Breast epithelium (tissue), 4 donors: ENCODE results near the gene TRAPPC3. TPM values are rescaled to one million over a fixed set of nuclear protein-coding genes. Genes with fewer than 3 reads are reported as not detected.

Source experiments
- DNase-seq, 2 donors: peaks; one replicate each; pipeline ENCODE4 v3.0.0-alpha.2; 2019; ENCODE audit warnings: low spot score in 2 of 2
- H3K27ac ChIP-seq, 2 donors: fragments of 200-600 bp; sonication (generic) in 1 of 2; one replicate each; pipeline ENCODE4 v1.5.1; 2016 to 2019; ENCODE audit warnings: mild to moderate bottlenecking in 1 of 2
- H3K27me3 ChIP-seq, 2 donors: fragments of 200-600 bp; sonication (generic) in 1 of 2; one replicate each; pipeline versions ENCODE4 v1.5.1 to v1.6.0; 2017 to 2019; ENCODE audit warnings: control low read depth in 1 of 2, mild to moderate bottlenecking in 1 of 2
- H3K36me3 ChIP-seq: fragments of 200-600 bp; one replicate; pipeline ENCODE4 v1.5.1; 2019
- H3K4me1 ChIP-seq, 2 donors: fragments of 200-600 bp; sonication (generic); one replicate each; pipeline ENCODE4 v1.5.1; 2016 to 2019; ENCODE audit warnings: control low read depth in 1 of 2
- H3K4me3 ChIP-seq, 3 donors: fragments of 200-600 bp; sonication (generic); 1 replicate in 2 of 3; 2 replicates in 1 of 3; pipeline ENCODE4 v1.5.1; 2016 to 2019; ENCODE audit warnings: mild to moderate bottlenecking in 3 of 3, moderate library complexity in 2 of 3
- H3K9me3 ChIP-seq, 2 donors: fragments of 200-600 bp; sonication (generic) in 1 of 2; one replicate each; pipeline ENCODE4 v1.5.1; 2016 to 2019; ENCODE audit warnings: control low read depth in 1 of 2
- CTCF ChIP-seq, 3 donors: fragments of 450-650 bp; IDR thresholded peaks; one replicate each; pipeline ENCODE4 v1.5.1; 2016 to 2017; ENCODE audit warnings: antibody characterized with exemption in 3 of 3, mild to moderate bottlenecking in 3 of 3, moderate library complexity in 3 of 3
- POLR2A ChIP-seq: fragments of 450-650 bp; IDR thresholded peaks from one replicate; pipeline ENCODE4 v1.6.1; 2016; ENCODE audit warnings: antibody characterized with exemption, mild to moderate bottlenecking, moderate library complexity
- POLR2AphosphoS5 ChIP-seq, 3 donors: sonication (generic); formaldehyde crosslinking; IDR thresholded peaks; one replicate each; pipeline ENCODE4 v1.6.1; 2017; ENCODE audit warnings: antibody characterized with exemption in 3 of 3
- intact Hi-C: fragments of 100-400 bp; cut with DNase I; formaldehyde crosslinking; loops from one replicate; pipeline ENCODE4 v1.15.1; 2023; ENCODE audit warnings: low total_unique reads
- total RNA-seq, 3 donors: library from RNA; depleted of rRNA; stranded (reverse); fragments of >200 nt; gene quantifications; one replicate each; pipeline ENCODE4 v1.1.0, GENCODE V29; 2016

The TRAPPC3 gene
- total RNA-seq, 3 donors from 2014 or later, result 107 to 118 (median 116) TPM

GRCh38 chr1:36182734-36183133 is 33.4 kb upstream of the TRAPPC3 start:
- H3K27me3 ChIP-seq, result no peaks in the 10 kb centered on the region
- H3K36me3 ChIP-seq, result peaks cover 9% of the 10 kb centered on the region
- H3K4me1 ChIP-seq, result peaks cover 0 to 2% of the 10 kb centered on the region in 2 donors
- no peak overlapping the region for H3K4me3 ChIP-seq
- no peaks in the 10 kb centered on the region for H3K9me3 ChIP-seq
- peak overlapping the region; percentile 48 to 57 for H3K27ac ChIP-seq
- DNase-seq, result no peak
- intact Hi-C loops, result no loop called here
- TF ChIP-seq POLR2A, result no peak
- TF ChIP-seq POLR2AphosphoS5 (IDR thresholded peaks at IDR 0.05), result no peak
- TF ChIP-seq CTCF (IDR thresholded peaks at IDR 0.05), result no peak

GRCh38 chr1:36179220-36179600 is 29.9 kb upstream of the TRAPPC3 start:
- H3K9me3 ChIP-seq, result no peaks in the 10 kb centered on the region
- H3K36me3 ChIP-seq, result peaks cover 9% of the 10 kb centered on the region
- intact Hi-C loops, result no loop called here
- no peak overlapping the region for H3K27ac ChIP-seq
- TF ChIP-seq POLR2AphosphoS5 (IDR thresholded peaks at IDR 0.05) (no peak), CTCF (IDR thresholded peaks at IDR 0.05) (no peak), POLR2A (no peak)
- no peak for DNase-seq
- H3K4me3 ChIP-seq, result no peak overlapping the region
- H3K27me3 ChIP-seq, result no peaks in the 10 kb centered on the region
- no peaks in the 10 kb centered on the region for H3K4me1 ChIP-seq

- DNase-seq, result no peak
- peaks cover 9% of the 10 kb centered on the region for H3K36me3 ChIP-seq
- TF ChIP-seq POLR2AphosphoS5 (IDR thresholded peaks at IDR 0.05) (no peak), CTCF (IDR thresholded peaks at IDR 0.05) (no peak), POLR2A (no peak)
- no peaks in the 10 kb centered on the region for H3K9me3 ChIP-seq
- no peaks in the 10 kb centered on the region for H3K4me1 ChIP-seq
- no peaks in the 10 kb centered on the region for H3K27me3 ChIP-seq
- H3K4me3 ChIP-seq, result no peak overlapping the region
- peak overlapping the region in 1 of 2 donors; percentile 44 for H3K27ac ChIP-seq
- intact Hi-C loops, result no loop called here
These were observed 29.4 kb upstream of the TRAPPC3 start for GRCh38 chr1:36178471-36179219.

GRCh38 chr1:36177589-36178431 is 28.5 kb upstream of the TRAPPC3 start:
- DNase-seq, result no peak
- Histone ChIP-seq H3K4me1 (no peaks in the 10 kb centered on the region), H3K9me3 (no peaks in the 10 kb centered on the region), H3K36me3 (peaks cover 16% of the 10 kb centered on the region), H3K27me3 (no peaks in the 10 kb centered on the region), H3K4me3 (no peak overlapping the region), H3K27ac (peak overlapping the region in 1 of 2 donors; percentile 44)
- TF ChIP-seq POLR2A, result no peak
- no peak for TF ChIP-seq CTCF (IDR thresholded peaks at IDR 0.05)
- TF ChIP-seq POLR2AphosphoS5 (IDR thresholded peaks at IDR 0.05), result no peak
- intact Hi-C loops, result no loop called here
